Cerebellar nuclear complex (tissue), 1 donor: ENCODE results near the gene CAPZB.

Experiments
- DNase-seq, 2 experiments: peaks; one replicate each; lab custom pipeline; 2025; lab: John Stamatoyannopoulos, UW

Gene CAPZB

DNA sequence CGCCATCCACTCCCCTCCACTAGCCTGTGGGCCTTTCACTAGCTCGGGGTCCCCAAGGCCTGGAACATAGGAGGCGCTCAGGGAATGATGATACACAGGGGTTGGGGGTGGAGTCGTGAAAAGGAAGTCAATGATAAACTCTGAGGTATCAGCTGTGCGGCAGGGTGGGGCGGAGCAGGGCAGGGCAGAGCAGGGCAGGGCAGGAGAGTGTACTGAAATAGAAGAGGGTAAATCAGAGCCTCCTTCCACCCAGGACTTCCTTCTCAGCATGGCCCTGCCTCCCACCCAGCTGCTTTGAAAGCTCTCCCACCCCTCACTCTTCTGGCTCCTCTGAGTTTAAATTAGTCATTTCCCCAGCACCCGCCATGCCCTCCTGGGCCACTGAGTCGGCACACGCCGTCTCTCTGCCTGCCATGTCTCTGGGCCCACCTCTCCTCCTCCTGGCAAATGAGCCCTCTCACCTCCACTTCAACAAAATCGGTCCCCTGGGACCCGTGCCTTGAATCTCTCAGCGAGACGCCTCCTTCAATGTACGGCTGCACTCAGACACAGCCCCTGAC lies 16.9 kb downstream of the CAPZB start:
- no peak for DNase-seq

DNA sequence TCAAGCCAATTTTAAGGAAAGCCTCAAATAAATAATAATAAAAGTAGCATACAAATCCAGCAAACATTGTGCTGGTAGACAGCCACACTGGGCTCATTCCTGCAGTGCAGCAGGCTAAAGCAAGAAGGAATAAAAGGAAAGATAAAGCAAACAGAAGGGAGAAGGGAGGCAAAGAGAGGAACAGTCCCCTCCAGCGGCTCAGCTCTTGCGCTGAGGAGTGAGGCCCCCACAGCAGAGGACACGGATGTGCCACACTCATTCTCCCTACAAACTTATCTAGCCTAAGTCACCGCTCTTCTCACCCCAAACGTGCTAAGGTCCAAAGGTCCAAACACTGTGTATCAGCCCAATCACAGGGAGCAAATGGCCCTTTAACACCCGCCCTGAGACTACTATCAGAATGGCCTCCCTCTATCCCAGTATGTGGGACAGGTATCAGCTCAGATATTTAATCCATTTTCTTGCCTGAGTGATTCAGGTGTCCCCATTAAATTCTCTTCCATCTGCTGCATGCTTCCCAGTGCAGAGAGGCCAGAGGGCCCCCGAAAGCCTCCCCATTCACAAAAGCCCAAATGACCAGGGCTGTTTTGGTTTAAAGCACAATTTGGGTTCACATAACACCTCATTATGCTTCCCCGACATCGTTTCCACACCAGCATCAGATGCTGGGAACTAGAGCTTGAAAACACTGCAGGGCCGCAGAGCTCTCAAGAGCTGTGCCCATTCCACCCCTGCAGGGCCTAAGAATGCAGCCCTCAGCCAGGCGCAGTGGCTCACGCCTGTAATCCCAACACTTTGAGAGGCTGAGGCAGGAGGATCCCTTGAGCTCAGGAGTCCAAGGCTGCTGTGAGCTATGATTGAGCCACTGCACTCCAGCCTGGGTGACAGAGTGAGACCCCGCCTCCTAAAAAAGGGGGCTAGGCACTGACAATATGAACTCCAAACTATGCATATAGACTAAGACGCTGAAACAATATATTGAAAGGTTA lies 17.8 kb downstream of the CAPZB start:
- DNase-seq, result peak in 1 of 2 experiments; percentile 19

DNA sequence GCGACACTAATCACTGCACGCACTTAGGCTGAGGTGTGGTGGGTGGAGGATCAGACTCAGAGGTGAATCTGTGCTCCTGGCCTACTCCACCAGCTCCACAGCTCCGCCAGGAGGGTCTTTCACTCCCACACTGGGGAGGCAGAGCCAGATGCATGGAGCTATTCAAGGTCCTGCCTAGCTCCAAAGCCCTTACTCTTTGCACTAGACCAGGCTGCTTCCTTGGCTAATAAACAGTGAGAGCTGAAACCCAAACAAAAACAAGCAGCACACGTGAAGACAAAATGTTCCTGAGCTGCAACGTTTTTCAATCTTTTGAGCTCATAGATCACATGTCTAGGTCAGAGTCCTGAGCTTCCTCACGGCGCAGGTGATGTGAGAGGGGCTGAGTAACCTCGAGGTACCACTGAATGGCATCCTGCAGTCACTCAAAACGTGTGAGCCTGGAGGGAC lies 19.2 kb downstream of the CAPZB start:
- DNase-seq, result no peak

DNA sequence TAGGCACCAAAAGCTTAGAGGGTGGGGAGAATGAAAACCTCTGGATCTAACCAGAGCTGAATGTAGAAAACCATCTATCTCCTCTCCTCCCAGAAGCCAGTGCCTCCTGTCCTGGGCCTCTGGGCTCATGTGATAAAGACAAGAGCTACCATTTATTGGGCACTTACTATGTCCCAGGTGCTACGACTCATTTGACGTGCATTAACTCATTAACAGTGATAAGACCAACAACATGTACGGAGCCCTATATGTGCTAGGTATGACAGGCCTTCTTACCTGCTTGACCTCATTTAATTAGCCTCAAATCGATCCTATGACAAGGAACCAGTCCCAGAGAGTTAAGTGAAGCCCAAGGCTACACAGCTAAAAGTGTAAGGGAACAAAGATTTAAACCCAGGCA lies 19.7 kb downstream of the CAPZB start:
- no peak for DNase-seq

DNA sequence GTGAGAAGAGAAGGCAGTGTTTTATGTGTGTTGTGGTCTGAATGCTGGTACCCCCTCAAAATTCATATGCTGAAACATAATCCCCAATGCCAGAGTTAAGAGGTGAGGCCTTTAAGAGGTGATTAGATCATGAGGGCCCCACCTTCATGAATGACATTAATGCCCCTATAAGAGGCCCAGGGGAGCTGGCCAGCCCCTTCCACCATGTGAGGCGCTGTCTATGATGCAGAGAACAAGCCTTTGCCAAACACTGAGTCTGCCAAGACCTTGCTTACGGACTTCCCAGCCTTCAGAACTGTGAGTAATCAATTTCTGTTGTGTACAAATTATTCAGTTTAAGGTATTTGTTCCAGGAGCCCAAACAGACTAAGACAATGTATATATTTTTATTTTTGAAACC lies 20.2 kb downstream of the CAPZB start:
- DNase-seq, result no peak

DNA sequence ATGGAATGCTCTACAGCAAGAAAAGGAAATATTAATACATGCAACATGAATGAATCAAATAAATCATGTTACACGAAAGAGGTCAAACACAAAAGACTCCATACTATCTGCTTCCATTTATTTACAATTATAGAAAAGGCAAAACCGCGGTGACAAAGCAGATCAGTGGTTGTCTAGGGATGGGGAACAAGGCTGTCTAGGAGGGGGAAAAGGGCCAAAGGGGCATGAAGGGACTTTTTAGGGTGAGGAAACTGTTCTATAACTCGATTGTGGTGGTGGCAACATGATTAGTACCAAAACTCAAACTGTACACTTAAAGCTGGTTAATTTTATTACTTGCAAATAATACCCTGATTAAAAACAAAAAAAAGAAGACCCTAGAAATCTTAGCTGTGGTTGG lies 20.6 kb downstream of the CAPZB start:
- no peak for DNase-seq

DNA sequence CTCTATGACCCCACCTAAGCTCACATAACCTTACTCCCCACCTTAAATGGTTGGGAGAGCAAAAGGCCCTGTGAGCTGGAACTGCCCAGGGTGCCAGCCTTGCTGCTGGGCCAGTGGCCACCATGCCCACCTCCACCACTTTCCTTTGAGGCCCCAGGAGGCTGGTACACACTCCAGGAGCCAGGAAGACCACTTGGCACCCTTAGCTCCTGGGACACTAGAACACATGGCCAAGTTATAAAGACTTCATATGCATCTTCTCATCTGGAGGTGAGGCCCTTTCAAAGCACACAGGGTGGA lies 21.9 kb downstream of the CAPZB start:
- no peak for DNase-seq

DNA sequence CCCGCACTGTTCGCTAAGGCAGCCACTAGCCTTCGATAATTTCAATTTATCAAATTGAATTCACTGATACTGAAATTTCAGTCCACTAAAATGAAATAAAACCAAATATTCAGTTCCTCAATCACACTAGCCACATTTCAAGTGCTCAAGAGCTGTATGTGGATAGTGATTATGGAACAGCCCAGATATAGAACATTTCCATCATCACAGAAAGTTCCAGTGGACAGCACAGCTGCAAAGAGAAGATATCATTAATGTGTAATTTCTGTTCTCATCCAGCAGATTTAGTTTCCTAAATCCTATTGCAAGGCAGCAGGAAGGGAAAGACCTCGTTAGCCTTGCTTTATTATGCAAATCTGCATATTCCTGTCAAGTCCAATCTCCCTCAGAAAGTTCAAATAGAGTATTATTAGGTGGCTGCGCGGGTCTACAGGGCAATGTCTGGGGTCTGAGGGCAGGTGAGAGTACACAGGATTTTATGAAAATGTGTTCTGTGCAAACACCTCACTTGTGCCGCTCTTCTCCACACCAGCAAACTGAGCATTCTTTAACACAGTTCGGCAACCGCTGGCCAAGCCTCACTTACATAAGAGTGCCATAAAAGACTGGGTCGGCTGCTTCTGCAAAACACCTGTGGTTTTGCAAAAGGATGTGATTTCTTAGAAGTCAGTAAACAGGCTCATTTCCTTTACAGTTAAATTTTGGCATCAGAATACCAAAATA lies 22.4 kb downstream of the CAPZB start:
- DNase-seq, result no peak

DNA sequence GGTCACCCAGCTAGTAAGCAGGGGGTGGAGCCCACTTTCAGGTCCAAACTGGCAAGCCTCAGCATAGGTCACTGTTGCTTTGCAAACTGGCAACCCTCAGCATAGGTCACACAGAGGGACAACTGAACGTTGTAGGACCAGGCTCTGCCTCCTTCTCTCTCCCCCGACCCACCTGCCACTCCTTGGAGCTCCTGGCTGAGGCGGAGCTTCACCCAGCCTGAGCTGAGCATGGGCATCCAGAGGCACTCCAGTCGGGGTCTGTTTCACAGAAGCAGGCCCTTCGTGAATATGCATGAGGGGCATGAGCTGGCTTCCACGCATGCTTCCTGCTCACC lies 24.2 kb downstream of the CAPZB start:
- no peak for DNase-seq

DNA sequence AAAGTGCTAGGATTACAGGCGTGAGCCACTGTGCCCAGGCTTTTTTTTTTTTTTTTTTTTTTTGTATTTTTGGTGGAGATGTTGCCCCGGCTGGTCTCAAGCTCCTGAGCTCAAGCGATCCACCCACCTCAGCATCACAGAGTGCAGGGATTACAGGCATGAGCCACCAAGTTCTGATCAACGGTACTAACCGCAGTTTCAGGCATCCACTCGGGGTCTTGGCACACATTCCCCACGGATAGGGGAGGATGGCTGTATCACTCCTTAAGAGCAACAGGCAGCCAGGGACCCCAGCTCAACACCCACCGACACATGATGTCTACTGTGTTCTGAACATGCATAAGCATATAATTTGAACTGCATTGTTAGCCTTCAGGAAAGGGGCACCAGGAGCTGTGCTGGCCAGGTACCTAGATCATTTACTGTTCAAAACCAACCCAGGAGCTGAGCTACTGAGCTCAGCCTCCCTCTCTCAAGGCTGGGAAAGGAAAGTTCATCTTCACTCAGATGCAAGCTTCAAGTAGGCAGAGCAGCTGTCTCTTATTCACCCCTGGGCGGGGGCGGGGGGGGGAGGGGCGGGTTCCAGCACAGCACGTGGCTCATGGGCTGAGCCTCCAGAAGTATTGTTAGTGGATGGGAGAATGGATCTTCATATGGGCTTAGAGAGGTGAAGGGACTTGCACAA lies 24.7 kb downstream of the CAPZB start:
- DNase-seq, result no peak

DNA sequence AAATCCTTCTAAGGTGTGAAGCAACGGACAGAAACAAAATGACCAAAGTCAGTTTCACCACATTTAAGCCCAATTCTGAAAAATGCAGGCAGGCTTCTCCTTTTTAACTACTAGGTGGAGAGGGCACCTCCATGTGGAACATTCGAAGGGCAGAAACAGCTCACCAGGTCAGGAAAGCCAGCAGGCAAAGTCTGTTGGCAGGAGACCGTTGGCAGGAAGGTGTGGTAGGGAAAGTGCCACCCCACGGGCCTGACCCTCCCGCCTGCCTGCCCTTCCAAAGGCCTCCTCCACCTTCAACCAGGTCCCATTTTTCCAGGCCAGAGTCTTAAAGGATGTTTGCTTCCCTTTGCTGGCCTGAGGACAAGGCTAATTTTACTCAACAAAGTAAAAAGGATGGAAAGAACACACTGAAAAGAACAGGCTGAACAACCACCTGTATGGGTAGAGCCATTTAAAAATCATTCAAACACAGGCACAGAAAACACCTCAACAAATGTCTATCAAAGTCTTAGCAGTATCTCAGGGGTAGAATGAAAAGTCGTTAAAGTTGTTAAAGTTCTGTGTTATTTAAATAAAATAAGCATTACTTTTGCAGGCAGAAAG lies 26.4 kb downstream of the CAPZB start:
- DNase-seq, result no peak

DNA sequence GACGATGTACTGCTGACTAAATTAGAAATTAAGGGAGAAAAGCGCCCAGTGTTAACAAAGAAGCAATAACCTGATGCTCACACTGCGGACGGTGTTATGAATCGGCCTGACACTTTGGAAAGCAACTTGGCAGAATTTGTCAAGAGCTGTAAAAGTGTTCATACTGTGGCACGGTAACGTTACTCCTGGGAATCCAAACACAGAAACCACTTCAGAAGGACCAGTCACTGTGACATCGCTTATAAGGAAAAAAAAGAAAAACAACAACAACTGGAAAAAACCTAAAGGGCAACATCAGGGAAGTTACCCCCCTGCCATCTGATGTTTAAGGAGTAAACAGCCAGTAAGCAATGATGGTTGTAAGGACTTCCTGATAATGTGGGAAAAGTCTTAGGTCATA lies 27.7 kb downstream of the CAPZB start:
- no peak for DNase-seq

DNA sequence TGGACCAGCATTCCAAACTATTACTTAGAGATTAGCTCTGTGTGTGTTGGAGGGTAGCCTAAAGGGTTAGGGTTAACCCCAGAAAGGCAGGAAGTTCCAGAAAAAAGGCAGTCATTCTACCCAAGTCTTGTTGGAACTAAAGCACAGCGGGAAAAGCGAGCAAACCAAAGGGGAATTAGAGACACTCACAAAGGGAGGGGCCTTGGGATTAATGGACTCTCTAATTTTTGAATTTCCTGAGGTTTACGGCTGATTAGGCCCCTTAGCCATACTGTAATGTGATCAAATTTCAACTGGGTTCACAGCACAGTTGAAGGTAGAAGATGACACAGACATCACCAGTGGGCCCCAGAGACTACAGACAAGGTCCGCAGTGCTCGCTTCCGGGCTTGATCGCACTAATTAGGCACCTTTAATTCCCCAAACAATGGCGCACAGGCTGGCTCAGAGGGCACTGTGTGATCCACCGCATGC lies 28.3 kb downstream of the CAPZB start:
- no peak for DNase-seq

DNA sequence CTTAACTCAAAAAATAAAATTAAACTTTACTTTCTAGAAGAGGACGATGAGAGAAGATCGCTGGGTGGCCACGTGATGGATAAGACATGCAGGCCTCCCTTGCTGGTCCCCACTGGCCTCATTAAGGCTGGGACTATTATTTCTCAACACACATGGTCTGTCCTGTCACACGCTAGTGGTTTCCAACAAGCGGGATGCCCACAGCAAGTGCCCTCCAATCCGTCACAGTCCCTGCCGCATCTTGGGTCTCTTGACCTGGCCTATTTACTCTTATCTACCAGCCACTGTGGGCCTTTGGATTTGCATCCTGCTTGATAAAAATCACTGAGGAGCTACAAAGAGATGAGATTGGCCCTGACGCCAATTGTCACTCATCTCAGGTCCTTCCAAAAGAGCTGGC lies 30.0 kb downstream of the CAPZB start:
- DNase-seq, result no peak

DNA sequence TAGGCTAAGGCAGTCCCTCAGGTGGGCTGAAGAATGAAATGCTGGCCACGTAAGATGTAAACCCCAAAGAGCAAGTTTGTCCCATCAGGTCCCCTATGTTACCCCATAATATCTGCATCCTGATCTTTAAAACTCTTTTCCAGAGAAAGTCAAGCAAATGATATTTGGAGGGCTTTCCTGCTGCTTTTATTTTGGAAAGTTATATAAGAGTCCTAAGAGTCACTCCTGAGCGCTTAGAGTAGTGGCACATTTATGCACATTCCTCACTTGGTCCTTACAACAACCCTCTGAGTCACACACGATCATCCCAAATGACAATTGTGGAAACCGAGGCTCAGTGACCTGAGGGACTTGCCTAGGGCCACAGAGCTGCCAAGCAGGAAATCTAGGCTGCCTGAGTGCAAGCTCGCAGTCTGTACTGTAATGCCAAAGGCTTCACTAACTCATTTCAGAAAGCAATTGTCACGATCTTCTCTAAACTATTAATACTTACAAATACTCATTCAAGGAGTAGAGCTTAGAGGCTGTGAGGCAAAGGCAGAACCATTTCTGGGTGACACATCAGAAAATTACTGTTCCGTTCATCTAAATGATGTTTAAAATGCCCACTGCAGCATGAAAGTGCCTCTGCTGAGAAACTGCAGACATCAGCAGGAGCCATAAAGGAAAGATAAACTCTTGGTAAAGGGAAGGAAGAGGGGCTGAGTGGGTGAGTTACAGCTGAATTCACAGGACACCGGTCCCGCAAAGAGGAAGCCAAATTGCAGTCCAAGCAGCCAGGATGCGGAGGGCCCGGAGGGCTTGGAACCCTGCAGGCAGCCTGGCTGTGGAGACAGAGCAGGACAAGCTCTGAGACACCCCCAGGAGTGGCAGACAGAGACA lies 30.8 kb downstream of the CAPZB start:
- DNase-seq, result no peak

DNA sequence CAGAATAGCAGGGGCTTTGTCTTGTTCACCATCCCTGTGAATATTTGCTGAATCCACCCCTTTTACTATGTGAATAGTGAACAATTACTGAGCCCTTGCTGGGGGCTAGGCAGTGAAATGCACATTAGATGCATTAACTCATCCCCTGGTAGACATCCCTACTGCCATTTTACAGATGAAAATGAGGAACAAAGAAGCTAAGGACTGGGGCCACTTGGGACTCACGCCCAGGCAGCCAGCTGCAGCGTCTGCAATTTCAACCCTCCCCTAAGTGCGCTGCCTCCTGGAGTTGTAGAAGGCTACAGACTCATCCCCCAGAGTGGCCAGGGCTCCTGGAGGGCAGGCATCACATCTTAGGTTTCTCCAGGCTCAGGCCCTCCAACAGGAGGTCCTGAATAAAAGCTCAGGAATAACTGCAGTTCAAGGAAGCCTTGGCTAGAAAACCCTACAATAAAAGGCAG lies 31.6 kb downstream of the CAPZB start:
- no peak for DNase-seq

DNA sequence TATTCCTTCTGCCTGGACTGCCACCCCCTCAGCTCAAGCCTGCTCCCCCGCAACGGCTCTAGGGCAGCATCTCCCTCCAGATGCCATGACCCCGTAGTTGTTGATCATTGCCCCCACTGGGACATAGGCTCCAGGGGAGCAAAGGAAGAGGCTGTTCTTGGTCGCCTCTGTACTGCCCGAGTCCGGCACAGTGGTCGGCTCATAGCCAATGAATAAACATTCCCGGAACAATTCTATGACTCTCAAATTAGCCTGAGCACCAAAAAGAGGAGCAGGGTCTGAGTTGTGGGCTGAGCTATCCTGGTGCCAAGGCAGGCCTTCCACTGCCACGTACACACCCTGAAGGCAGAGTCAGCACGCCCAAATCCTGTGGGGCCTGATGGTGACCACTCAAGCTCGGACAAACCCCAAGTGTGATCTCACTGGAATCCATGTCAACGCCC lies 33.1 kb downstream of the CAPZB start:
- DNase-seq, result no peak

DNA sequence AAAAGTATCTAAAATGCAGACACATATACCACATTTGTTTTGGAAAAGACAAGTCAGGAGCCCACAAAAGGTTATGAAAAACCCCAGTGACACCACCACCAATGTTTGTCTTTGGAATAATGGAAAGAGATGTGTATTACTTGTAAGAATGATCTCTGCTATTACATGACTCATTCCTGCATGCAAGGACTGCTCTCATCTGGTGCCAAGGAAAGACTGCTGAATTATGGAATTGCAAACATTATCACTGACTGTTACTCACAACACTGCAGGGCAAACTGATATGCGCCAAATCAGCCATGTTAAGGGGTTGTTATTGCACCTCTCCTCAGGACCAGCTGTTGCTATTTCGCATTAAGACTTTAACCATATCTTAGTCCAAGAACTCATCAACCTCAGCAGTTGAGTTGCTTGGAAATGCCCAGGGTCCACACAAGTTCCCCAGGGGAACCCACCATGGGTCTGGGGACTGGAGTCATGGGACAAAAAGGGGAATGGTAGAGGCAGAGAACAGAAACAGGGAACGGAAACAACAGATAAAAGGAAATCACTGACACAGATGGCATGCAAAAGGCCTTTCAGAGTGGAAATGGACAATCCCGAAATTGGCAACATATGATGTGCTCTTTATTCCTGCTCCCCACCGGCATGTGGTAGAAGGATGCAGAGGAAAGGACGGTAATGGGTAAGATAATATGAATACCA lies 34.4 kb downstream of the CAPZB start:
- no peak for DNase-seq

DNA sequence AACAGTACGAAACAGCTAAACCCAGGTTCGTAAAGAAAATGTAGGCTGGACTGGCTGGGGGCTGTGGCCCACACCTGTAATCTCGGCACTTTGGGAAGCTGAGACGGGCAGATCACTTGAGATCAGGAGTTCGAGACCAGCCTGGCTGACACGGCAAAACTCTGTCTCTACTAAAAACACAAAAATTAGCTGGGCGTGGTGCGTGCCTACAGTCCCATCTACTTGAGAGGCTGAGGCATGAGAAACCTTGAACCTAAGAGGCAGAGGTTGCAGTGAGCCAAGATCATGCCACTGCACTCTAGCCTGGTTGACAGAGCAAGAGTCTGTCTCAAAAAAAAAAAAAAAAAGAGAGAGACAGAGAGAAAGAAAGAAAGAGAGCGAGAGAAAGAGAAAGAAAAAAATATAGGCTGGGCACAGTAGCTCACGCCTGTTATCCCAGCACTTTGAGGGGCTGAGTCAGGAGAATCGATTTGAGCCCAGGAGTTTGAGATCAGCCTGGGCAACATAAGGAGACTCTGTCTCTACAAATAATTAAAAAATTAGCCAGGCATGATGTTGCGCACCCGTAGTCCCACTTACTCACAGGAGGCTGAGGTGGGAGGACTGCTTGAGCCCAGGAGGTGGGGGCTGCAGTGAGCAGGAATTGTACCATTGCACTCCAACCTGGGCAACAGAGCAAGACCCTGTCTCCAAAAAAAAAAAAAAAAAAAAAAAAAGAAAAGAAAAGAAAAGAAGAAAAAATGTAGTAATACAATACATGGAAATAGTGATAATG lies 35.7 kb downstream of the CAPZB start:
- no peak for DNase-seq
